HK-2 (cell line): ENCODE data around the gene COL18A1.

ENCODE experiments used
- DNase-seq: peaks from one replicate; pipeline ENCODE4 v3.0.0-alpha.2; 2018; ENCODE audit not compliant: unreplicated experiment

The COL18A1 gene

DNA sequence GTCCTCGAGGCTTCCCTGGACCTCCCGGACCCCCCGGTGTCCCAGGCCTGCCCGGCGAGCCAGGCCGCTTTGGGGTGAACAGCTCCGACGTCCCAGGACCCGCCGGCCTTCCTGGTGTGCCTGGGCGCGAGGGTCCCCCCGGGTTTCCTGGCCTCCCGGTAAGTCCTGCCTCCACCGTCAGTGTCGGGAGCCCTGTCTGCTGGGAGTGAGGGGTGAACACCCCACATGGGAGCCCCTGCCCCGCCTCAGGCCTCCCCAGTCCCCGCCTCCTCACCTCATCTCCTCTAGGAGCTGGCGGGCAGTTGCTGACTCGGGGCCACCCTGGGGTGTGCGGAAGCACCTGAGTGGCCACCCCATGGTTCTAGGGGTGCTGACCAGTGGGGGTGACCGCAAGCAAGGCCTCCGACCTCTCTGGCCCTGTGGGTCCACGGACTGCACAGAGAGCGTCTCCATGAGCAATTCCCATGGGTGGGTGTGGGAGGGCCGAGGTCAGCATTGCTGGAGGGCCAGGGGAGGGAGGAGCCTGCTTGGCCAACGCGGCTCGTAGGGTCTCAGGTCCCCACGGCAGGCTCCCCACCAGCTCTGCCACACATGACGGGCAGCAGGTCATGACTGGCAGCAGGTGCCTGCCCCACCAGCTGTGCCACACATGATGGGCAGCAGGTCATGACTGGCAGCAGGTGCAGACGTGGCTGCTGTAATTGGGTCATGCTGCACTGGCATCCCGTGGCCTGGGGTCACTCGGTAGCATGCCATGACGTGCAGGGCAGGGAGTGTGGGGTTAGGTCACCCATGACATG, 75.9 kb downstream of the COL18A1 start:
- DNase-seq = no peak

DNA sequence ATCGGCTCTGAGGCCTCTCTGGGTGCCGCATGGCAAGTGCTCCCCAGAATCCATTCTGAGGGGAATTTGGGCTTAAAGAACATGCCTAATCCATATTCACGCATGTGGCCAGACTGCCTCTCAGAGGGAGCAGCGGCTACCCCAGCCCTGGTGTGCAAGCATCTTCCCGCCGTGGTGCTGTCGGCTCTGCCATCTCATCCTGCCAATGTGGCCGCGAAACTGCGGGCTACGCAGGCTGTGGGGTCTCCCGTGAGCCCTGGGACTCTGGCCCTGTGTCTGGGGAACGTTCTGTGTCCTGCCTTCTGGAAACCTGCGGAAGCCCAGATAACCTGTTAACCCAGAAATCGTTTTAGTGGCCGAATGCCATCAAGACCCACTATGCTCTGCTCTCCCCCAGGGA, 76.6 kb downstream of the COL18A1 start:
- DNase-seq = no peak

GRCh38 chr21:45481977-45482898, 77.3 kb downstream of the COL18A1 start:
- no peak for DNase-seq

DNA sequence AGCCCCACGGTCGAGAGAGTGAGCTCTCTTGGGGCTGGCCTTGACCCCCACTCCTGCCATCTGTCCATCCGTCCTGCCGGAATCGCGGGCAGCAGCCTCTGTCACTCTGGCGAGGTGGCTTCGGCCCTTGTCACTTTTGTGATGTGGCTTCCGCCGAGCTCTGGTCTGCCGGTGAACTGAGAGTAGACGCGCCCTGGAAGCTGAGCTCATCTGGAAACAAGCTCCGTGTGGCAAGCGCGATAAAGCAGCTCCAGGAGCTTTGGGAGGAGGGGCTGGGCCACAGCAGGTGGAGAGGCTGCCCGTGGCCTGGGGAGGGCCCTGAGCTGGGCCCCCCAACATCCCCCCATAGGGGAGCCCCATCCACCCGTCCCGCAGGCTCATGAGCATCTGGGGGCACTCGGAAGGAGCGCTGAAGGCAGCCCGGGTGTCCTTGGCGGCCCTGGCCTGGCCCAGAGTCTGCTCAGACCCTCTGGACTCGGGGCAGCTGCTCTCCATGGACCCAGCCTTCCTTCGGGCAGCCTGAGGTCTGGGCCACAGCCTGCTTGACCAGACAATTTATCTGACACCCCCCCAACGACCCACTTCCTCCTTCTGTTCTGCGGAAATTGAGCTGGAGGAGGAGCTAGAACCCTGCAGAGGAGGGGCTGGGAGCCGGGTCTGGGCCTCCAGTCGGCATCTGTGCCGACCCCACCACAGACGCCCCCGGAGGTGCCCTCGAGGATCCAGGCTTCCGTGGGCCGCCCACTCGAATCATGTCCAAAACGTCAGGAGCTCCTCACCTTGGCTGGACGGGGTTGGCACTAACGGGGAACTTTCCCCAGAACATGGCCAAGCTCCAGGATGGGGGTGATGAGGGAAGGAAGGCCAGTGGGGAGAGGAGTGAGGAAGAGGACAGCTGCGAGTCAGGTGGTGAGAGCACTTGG, 78.2 kb downstream of the COL18A1 start:
- no peak for DNase-seq

DNA sequence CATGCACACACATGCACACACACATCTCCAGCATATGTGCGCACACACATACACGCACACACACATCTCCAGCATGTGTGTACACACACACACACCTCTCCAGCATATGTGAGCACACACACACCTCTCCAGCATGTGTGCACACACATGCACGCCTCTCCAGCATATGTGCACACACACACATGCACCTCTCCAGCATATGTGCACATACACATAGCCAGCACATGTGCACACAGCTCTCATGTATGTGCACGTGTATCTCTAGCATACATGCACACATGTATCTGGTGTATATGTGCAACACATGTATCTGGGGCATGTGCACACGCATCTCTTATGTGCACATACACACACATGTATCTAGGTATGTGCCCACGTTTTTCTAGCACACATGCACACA, 79.4 kb downstream of the COL18A1 start:
- DNase-seq = no peak

DNA sequence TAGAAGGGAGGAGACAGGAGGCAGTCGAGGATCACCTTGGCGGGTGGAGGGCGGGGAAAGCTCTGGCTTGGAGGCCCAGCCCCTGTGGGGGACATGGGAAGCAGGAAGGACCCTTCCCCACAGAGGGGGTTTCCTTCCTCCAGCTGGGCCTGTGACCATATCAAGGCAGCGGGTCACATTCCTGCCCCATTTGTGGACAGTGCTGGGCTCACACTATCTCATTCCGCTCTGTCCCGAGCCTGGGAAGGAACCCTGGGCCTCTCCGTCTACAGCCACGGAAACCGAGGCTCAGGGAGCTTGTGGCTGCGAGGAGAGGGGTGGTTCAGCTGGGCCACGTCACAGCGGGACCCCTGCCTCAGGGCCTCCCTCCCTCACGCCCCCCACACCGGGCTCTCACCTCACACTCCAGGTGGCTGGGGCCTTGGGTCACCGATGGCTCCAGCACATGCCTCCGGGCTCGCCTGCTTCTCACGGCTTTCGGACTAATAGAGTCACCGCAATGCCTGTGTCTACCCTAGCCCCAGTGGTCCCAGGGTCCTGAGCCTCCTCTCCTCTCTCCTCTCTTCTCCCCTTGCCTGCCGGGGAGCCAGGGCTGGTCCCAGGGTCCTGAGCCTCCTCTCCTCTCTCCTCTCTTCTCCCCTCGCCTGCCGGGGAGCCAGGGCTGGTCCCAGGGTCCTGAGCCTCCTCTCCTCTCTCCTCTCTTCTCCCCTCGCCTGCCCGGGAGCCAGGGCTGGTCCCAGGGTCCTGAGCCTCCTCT, 80.9 kb downstream of the COL18A1 start:
- no peak for DNase-seq

GRCh38 chr21:45486443-45487160, 81.6 kb downstream of the COL18A1 start:
- no peak for DNase-seq

DNA sequence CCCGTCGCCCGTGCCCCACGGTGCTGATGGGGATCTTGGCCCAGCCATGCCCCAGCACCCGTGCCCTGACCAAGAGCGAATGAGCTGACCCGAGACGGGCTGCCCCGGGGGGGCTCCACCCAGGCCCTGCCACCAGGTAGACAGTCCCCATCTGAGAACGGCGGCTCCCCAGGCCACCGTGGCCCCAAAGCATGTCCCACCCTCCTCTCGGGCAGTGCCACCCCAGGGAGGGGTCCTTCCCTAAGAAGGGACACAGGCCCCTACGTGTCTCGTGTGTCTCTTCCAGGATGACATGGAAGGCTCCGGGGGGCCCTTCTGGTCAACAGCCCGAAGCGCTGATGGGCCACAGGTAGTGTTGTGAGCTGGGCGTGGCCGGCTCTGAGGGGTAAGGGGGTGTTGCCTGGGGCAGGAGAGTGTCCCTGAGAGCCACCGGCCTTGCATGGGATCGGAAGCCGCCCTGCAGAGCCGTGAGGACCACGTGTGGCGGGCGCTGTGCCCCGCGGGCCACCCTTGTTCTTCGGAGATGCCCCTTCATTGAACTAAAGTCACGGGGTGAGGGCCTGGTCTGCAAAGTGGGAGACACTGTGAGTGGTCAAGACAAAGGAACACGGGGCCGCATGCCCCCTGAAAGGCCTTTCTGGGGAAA, 82.3 kb downstream of the COL18A1 start:
- DNase-seq = no peak

- no peak for DNase-seq
These were observed 83.1 kb downstream of the COL18A1 start for GRCh38 chr21:45487891-45488600.

- DNase-seq = no peak
These were observed 84.2 kb downstream of the COL18A1 start for GRCh38 chr21:45488931-45489721.

DNA sequence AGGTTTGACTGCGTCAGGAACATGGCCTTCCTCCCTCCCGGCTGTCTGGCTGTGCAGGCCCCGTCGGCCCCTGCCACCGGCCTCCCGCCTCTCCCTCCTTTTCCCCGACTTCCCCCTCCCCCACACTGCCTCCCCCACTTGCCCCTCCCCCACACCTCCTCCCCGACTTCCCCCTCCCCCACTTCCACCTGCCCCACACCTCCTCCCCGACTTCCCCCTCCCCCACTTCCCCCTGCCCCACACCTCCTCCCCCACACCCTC, 84.7 kb downstream of the COL18A1 start:
- no peak for DNase-seq

DNA sequence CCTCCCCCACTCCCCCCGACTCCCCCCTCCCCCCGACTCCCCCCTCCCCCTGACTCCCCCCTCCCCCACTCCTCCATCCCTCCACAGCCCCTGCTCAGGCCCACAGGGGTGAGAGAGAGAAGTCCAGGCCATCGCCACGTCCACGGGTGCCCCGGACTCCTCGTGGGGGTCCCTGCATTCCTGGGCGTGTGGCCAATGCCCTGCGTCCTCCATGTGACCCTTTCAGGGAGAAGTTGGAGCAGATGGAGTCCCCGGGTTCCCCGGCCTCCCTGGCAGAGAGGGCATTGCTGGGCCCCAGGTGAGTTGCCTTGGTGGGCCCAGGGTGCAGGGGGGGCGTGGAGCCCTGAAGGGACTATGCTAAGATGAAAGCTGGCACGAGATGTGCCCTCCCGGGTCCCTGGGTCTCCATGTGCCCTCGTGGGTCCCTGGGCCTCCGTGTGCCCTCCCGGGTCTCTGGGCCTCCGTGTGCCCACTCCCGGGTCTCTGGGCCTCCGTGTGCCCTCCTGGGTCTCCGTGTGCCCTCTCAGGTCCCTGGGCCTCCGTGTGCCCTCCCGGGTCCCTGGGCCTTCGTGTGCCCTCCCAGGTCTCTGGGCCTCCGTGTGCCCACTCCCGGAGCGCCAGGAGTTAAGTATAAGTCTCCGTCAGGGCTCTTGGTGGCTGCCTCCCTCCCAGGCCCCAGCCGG, 85.2 kb downstream of the COL18A1 start:
- DNase-seq = no peak

DNA sequence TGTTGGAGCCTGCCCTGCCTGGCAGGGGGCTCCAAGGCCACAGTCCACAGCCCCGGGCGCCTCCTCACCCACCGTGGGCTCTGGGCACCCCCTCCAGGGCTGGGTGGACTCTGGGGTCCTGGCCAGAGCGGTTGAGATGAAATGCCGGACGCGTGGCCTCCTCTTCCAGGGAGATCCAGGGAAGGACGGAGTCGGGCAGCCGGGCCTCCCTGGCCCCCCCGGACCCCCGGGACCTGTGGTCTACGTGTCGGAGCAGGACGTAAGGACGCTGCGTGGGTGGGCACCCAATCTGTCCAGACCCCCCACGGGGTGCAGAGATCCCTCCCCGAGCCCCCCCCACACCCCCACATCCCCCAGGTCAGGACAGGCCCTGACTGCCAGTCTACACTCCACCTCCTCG, 86.1 kb downstream of the COL18A1 start:
- DNase-seq = no peak

DNA sequence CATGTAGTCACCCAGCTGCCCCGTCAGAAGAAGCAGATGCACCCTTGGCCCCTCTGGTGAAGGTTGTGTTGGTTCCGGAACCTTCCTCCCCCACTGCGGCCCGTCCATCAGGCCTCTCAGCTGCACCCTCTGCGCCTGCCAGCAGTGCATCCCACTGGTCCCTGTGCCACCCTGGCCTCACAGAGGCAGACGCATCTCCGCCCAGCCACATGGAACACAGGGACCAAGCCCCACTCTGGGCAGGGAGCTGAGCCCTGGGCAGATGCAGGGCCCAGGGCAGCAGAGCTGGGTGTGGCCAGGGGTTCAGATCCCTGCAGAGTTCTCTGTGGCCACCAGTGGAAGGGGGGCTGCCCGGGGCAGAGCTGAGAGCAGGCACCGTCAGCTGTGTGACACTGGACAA, 86.7 kb downstream of the COL18A1 start:
- DNase-seq = no peak

- no peak for DNase-seq
These were observed 87.8 kb downstream of the COL18A1 start for GRCh38 chr21:45492765-45493164.

- no peak for DNase-seq
These were observed 88.5 kb downstream of the COL18A1 start for GRCh38 chr21:45493401-45494001.

DNA sequence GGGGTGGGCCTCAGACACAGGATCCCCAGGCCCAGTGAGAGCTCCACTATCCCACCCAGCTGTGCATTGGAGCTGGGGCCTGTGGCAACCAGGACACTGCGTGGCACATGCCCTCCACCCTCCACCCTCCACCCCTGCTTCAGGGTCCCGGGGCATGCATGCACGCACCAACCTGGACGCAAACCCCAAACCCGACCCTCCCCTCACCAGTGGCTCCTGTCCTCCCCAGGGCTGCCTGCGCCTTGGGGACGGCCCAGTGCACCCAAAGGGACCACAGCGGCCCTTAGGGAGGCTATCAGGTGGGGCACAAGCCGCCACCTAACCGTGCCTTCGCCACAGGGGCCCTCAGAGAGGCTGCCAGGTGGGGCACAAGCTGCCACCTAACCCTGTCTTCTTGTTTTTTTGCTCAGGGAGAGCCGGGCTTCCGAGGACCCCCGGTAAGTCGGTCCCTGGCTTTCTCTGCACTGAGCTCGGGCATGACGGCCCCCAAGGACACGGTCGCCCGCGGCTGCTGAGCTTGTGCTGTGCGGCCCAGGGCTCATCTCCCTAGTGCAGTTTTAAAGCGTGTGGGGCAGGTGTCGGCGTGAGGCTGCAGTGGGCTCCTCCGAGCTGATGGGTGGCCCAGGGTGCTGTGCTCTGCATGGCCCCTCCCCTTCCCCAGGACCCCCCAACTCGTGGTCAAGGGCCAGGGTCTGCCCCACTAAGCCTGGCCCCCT, 89.3 kb downstream of the COL18A1 start:
- DNase-seq = no peak
